ENCODE measurements around the gene SFXN2.
"Not testable (repeated sequence)": the region's sequence is repeated elsewhere in the genome, so short reads cannot be mapped to it uniquely, and the experiment has no call there.

Gene SFXN2

DNA sequence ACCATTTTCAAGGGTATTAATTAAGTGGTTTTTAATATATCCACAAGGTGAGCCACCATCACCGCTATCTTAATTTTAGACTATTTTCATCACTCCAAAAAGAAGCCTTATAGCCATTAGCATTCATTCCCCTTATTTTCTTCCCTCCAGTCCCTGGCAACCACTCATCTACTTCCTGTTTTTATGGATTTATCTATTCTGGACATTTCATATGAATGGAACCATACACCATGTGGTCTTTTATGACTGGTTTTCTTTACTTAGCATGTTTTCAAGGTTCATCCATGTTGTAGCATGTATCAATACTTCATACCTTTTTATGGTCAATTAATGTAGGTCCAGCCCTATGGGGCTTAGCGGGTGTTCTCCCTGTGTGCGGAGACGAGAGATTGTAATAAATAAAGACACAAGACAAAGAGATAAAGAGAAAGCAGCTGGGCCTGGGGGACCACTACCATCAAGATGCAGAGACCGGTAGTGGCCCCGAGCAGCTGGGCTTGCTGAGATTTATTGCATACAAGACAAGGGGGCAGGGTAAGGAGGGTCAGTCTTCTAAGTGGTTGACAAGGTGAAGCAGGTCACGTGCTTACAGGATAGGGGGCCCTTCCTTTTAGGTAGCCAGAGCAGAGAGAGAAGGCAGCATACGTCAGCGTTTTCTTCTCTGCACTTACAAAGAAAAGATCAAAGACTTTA lies 44.0 kb downstream of the SFXN2 start:
- DNase-seq: no peak

- DNase-seq: not testable (repeated sequence)
Observed at GRCh38 chr10:102758933-102759262, 44.5 kb downstream of the SFXN2 start.

DNA sequence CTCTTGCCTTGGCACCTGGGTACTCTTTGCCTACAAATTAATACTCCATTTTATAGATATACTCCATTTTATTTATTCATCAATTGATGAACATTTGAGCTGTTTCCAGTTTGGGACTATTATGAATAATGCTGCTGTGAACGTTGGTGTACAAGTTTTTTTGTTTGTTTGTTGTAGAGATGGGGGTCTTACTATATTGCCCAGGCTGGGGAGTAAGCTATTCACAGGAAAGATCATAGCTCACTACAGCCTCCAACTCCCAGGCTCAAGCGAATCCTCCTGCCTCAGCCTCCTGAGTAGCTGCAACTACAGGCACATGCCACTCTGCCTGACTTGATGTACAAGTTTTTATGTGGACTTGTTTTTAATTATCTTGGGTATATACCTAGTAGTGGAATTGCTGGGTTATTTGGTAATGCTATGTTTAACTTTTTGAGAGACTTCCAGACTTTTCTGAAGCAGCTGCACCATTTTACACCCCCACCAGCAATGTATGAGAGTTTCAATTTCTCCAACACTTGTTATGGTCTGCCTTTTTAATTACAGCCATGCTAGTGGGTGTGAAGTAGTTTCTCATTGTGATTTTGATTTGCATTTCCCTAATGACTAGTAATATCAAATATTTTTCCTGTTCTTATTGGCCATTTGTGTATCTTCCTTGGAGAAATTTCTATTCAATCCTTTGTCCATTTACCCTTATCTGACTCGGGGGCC lies 45.2 kb downstream of the SFXN2 start:
- no peak for DNase-seq

DNA sequence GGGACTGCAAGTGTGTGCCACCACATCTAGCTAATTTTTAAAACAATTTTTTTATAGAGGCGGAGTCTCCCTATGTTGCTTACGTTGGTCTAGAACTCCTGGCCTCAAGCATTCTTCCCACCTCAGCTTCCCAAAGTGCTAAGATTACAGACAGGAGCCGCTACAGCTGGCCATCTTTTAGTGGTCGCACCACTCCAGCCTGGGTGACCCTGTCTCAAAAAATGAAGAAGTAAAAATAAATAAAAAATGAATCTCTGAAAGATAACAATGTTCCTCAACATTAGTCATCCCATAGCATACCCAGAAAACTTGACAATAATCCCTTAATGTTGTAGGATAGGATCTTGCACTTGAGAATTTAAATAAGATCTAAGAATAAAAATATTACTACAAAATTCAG lies 47.5 kb downstream of the SFXN2 start:
- no peak for DNase-seq

DNA sequence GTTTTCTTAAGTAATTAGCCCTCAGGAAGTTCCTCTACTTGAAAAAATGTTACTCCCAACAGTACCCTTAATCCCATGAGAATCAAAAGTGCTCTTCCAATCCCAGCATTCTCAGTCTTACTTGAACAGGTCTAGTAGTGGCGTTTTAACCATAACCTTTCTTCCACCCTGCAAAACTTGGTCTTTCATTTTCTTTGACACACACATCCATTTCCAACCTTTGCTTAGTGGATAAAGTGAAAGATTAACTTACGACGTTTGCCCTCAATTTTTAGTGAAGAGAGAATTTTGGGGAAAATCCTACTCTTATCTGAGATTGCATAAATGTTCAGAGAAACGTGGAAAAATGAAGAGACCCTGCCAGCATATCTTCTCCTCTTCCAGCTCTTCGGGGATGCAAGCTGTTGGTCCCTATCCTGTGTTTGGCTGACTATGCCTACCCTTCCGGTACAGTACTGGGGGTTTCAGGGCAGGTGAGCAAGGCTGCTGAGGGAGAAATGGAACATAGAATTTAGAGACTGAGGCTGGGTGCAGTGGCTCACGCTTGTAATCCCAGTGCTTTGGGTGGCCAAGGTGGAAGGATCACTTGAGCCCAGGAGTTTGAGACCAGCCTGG lies 48.1 kb downstream of the SFXN2 start:
- DNase-seq: no peak

GRCh38 chr10:102763037-102763607 lies 48.7 kb downstream of the SFXN2 start:
- no peak for DNase-seq

DNA sequence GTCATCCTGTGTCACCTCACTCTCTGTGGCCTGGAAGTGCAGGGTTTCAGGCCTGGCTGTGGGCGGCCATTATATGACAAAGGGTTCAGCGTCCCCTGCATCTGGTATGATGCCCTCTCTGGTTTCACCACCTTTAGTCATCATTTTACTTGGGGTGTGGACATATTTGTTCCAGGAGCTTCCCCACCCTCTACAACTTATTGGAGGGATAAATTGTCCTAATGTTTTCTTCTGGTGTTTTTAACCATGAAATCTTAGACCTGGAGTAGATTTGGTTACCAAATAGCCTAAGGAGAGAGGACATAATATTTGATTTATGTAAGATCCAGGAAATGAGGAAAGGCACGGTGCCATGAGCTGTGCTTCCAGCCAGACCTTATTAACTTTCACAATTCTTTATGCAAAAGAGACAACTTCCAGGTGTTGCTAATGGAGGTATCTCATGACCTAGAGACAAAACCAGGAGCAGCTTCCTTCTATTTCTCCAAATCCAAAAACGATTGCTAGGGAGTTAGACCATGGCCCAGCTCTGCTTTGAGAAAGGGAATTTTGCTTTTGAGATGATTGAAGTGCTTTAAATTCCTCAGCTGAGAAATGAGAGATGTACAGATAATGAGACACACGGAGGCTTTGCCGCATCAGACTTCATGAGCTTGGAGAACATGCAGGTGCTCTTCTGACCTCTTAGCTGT lies 50.2 kb downstream of the SFXN2 start:
- DNase-seq: no peak

DNA sequence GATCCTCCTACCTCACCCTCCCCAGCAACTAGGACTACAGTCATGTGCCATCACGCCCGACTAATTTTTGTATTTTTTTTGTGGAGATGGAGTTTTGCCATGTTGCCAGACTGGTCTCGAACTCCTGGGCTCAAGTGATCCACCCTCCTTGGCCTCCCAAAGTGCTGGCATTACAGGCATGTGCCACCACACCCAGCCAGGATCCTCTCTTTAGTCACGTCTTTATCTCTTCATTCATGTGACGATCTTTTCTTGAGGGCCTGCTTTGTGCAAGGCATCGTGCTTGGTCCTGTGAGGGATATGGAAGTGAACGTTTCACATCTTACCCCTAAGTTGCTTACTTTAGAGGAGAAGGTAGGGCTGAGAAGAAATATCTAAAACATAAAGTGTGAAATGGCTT lies 50.9 kb downstream of the SFXN2 start:
- no peak for DNase-seq

- no peak for DNase-seq
Observed at GRCh38 chr10:102767428-102768160, 53.2 kb downstream of the SFXN2 start.

GRCh38 chr10:102769375-102770107 lies 55.1 kb downstream of the SFXN2 start:
- no peak for DNase-seq

DNA sequence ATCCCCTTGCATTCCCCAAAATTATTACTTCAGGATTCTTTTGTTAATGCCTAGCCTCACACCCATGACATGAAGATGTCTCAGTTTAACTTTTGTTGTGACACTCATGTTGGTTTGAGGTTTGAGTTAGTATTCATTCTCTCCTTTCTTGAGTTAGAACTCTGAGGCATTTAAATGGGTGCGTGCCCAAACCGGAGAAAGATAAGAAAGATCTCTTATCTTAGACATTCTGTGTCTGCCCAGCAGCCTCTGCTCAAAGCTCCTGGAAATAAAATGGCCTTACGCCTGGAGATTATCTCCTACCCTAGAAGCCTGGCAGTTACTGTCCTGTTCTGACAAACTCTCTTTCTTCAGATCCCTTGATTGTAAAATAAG lies 55.7 kb downstream of the SFXN2 start:
- DNase-seq: no peak

GRCh38 chr10:102770792-102771191 lies 56.4 kb downstream of the SFXN2 start:
- no peak for DNase-seq

DNA sequence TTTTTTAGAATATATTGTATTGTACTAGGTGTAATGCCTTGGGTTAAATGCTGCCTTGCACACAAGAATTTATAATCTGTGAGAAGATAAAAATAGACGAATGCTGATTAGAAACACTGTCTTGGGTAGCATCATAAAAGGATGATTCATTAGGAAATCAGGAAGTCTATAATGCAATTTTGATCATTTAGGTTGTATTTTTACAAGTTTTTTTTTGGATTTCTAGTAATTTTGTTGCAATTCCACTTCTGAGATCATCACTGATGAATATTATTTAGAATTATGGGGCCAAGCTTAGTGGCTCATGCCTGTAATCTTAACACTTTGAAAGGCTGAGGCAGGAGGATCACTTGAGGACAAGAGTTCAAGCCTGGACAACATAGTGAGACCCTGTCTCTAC lies 58.9 kb downstream of the SFXN2 start:
- DNase-seq: no peak

DNA sequence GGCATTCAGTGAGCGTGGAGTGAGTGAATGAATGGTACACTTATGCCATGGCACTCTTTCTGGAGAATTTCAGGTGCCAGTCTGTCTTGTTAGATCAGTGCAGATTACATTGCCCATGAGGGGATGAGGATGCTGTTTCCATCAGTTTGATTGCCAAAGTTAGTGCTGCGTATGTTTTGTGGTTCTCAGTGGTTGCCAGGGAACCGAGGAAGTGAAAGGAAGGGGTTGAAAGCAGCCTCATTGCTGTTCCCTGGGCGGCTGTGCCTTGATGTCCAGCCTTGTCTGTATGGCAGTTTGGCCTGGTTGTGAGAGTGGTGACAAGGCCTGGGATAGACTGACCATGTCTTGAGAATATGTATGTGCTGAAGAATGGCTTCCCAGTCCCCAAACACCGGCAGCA lies 59.5 kb downstream of the SFXN2 start:
- no peak for DNase-seq

DNA sequence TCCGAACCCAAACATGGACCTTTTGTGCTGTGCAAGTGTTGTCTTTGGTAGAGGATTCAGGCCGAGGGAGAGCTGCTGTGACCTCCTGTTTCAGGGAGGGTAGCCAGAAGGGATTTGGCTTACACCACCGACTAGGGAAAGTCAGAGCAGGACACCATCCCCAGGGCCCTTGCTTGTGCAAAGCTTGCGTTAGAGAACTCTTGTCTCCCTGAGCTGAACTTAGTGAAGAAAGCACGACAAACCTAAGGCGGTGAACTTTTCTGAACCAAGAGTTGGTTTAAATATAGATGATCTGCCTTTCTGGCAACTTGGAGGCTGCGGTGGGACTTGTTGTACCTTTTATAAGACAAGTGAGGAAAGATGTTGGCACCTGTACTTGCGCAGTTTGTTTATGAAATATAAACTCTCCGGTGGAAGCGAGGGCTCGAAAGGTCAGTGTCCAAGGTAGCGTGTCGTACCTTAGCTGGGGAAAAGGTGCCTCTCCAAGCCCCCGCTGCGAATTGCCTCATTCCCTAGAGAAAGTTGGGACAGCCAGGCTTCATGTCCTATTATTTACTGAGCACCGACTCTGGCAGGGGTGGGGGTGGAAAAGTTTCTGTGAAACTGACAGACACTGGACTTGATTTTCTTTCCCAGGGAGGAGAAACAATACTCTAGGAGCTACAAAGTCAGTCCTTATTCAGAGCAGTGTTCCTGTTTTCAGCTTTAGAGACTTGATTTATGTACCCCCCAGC lies 60.9 kb downstream of the SFXN2 start:
- DNase-seq: no peak

GRCh38 chr10:102775935-102776669 lies 61.7 kb downstream of the SFXN2 start:
- DNase-seq: no peak

DNA sequence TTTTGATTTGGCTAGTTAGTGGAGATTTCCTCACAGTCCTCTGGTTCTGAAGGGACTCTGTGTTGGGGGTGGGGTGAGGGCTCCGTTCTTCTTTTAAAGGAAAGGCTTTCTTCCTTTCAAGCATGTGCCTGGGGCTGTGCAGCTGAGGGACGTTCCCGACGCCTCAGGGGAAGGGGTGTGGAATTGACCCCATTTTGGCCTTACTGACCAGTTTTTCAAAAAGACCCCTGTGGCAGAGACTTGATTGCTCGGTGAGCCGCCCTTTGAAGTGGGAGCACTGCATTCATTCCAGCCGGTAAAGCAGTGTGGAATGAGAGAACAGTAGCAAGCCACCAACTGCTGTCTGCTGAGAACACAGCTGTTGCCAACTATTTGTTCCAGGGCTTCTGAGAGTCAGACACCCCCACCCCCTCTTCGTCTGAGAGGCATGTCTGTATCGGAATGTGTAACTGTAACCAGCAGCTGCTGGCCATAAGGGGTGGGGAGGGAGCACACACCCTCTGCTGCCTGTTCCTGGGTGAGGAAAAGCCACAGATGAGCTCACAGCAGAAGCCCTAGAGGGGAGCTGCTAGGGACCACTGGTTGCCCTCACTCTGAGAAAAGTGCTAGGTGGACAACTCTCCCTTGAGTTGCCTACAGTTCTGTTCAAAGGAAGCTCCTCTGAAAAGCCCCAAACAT lies 62.5 kb downstream of the SFXN2 start:
- DNase-seq: no peak

GRCh38 chr10:102777711-102778453 lies 63.4 kb downstream of the SFXN2 start:
- no peak for DNase-seq

- no peak for DNase-seq
Observed at GRCh38 chr10:102778781-102779180, 64.3 kb downstream of the SFXN2 start.
